Stimulated activated CD4-positive, alpha-beta T cell treated with anti-CD3 and anti-CD28 coated beads, Interleukin-15, amount 100 ng/mL, for 1 hour (primary cell): ENCODE data around the gene CMIP.

Experiments used
- DNase-seq, 2 donors: peaks; one replicate each; pipeline ENCODE4 v3.0.0-alpha.2; 2020; ENCODE audit warnings: low read depth in 1 of 2, low spot score in 1 of 2

Gene CMIP

GRCh38 chr16:81461243-81461642 lies 16.6 kb downstream of the CMIP start:
- DNase-seq = no peak

GRCh38 chr16:81461766-81462165 lies 17.2 kb downstream of the CMIP start:
- DNase-seq = no peak

- no peak for DNase-seq
Measured at GRCh38 chr16:81462683-81463082, 18.1 kb downstream of the CMIP start.

- no peak for DNase-seq
Measured at GRCh38 chr16:81463296-81463890, 18.8 kb downstream of the CMIP start.

- no peak for DNase-seq
Measured at GRCh38 chr16:81464279-81464678, 19.7 kb downstream of the CMIP start.

GRCh38 chr16:81465375-81465943 lies 20.9 kb downstream of the CMIP start:
- DNase-seq = no peak

- no peak for DNase-seq
Measured at GRCh38 chr16:81466356-81466980, 21.9 kb downstream of the CMIP start.

- DNase-seq = no peak
Measured at GRCh38 chr16:81467072-81467471, 22.5 kb downstream of the CMIP start.

GRCh38 chr16:81467815-81468214 lies 23.2 kb downstream of the CMIP start:
- DNase-seq = no peak

GRCh38 chr16:81468269-81468902 lies 23.8 kb downstream of the CMIP start:
- no peak for DNase-seq

GRCh38 chr16:81469183-81469677 lies 24.6 kb downstream of the CMIP start:
- DNase-seq = no peak

GRCh38 chr16:81469710-81470535 lies 25.3 kb downstream of the CMIP start:
- no peak for DNase-seq

- DNase-seq = no peak
Measured at GRCh38 chr16:81470796-81471636, 26.4 kb downstream of the CMIP start.

- DNase-seq = no peak
Measured at GRCh38 chr16:81471882-81472281, 27.3 kb downstream of the CMIP start.

- no peak for DNase-seq
Measured at GRCh38 chr16:81472391-81472790, 27.8 kb downstream of the CMIP start.

GRCh38 chr16:81473066-81473488 lies 28.5 kb downstream of the CMIP start:
- DNase-seq = no peak

GRCh38 chr16:81473558-81473957 lies 28.9 kb downstream of the CMIP start:
- no peak for DNase-seq

GRCh38 chr16:81473969-81474959 lies 29.7 kb downstream of the CMIP start:
- no peak for DNase-seq
